Tibial artery (tissue), 4 donors: ENCODE results near the gene C3orf22.

Experiments used
- DNase-seq, 2 donors: peaks; one replicate each; pipeline ENCODE4 v3.0.0-alpha.2; 2019
- H3K27ac ChIP-seq, 2 donors: fragments of 200-600 bp; sonication (generic) in 1 of 2; 1 replicate in 1 of 2; 2 replicates in 1 of 2; pipeline ENCODE4 v1.5.1; 2018 to 2019; ENCODE audit warnings: mild to moderate bottlenecking in 1 of 2
- H3K27me3 ChIP-seq, 2 donors: fragments of 200-600 bp; sonication (generic) in 1 of 2; one replicate each; pipeline versions ENCODE4 v1.5.1 to v1.6.0; 2016 to 2019
- H3K36me3 ChIP-seq, 3 donors: fragments of 200-600 bp; sonication (generic) in 2 of 3; one replicate each; pipeline ENCODE4 v1.5.1; 2016 to 2019; ENCODE audit warnings: mild to moderate bottlenecking in 2 of 3
- H3K4me1 ChIP-seq, 4 donors: fragments of 200-600 bp; sonication (generic) in 2 of 4; 1 replicate in 3 of 4; 2 replicates in 1 of 4; pipeline ENCODE4 v1.5.1; 2016 to 2019
- H3K4me3 ChIP-seq, 2 donors: fragments of 200-600 bp; sonication (generic) in 1 of 2; 1 replicate in 1 of 2; 2 replicates in 1 of 2; pipeline ENCODE4 v1.5.1; 2018 to 2019; ENCODE audit warnings: mild to moderate bottlenecking in 2 of 2
- H3K9me3 ChIP-seq, 3 donors: fragments of 200-600 bp; sonication (generic) in 1 of 3; one replicate each; pipeline ENCODE4 v1.5.1; 2016 to 2019
- CTCF ChIP-seq, 2 experiments: fragments of 200-600 bp in 1 of 2; fragments of 450-650 bp in 1 of 2; IDR thresholded peaks; one replicate each; pipeline ENCODE4 v1.5.1; 2017 to 2019; ENCODE audit warnings: antibody characterized with exemption in 2 of 2, mild to moderate bottlenecking in 1 of 2, moderate library complexity in 1 of 2
- intact Hi-C: fragments of 100-400 bp; cut with DNase I; formaldehyde crosslinking; loops from one replicate; pipeline ENCODE4 v1.15.0; 2023; ENCODE audit warnings: low total_unique reads

C3orf22 gene

DNA sequence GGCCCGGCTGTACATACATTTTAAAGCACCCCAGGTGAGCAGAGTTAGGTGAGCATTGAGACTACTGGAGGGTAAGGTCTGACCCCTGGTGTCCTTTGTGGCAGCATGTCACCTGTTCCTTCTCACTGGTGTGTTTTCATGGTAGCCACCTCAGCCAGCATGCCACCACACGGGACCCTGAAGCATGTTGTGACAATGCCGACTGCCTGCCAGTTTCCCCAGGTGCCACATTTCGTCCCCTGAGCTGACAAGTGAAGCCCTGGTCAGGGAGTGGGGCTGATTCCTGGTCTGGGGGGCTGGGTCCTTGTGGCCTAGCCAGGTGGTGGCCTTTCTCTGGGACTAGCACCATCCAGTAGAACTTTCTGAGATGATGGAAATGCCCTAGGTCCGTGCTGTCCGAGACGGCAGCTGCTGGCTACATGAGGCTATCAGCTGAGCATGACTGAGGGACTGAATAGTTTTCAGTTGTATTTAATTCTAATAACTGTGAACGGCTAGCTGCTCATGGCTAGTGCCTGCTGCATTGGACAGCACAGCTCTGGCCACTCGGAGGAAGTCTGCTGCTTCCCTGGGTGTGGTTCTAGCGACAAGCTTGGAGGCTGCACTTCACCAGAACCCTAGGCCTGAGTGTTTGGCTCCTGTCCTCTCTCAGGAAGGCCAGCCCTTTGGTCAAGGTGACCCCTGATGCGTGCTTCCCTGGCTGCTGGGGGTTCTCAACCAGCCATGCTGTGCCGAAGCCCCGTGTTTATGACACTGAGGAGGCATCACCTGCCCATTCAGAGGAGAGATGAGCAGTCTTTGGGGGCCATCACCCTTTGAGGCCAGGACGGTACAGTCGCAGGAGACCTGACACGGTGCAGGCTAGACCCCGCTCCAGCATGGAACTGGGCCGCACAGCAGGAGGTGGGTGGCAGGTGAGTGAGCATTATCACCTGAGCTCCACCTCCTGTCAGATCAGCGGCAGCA, 3.9 kb downstream of the C3orf22 start:
- H3K4me1 ChIP-seq: no peaks in the 10 kb centered on the region
- DNase-seq: peak in 1 of 2 donors; percentile 38

GRCh38 chr3:126553284-126554084, 5.2 kb downstream of the C3orf22 start:
- H3K4me3 ChIP-seq: no peak overlapping the region
- peaks cover 0 to 33% of the 10 kb centered on the region in 2 donors for H3K27me3 ChIP-seq
- TF ChIP-seq CTCF (IDR thresholded peaks at IDR 0.05): no peak
- intact Hi-C loops: no loop called here
- no peaks in the 10 kb centered on the region for H3K9me3 ChIP-seq
- H3K36me3 ChIP-seq: no peaks in the 10 kb centered on the region
- H3K4me1 ChIP-seq: no peaks in the 10 kb centered on the region
- peak in 1 of 2 donors; percentile 55 for DNase-seq
- H3K27ac ChIP-seq: no peak overlapping the region

More for the DNA sequence above, 3.9 kb downstream of the C3orf22 start:
- Histone ChIP-seq H3K36me3 (no peaks in the 10 kb centered on the region), H3K9me3 (no peaks in the 10 kb centered on the region), H3K27ac (no peak overlapping the region), H3K27me3 (peaks cover 0 to 30% of the 10 kb centered on the region in 2 donors), H3K4me3 (no peak overlapping the region)
- intact Hi-C loops: no loop called here
- TF ChIP-seq CTCF (IDR thresholded peaks at IDR 0.05): no peak

DNA sequence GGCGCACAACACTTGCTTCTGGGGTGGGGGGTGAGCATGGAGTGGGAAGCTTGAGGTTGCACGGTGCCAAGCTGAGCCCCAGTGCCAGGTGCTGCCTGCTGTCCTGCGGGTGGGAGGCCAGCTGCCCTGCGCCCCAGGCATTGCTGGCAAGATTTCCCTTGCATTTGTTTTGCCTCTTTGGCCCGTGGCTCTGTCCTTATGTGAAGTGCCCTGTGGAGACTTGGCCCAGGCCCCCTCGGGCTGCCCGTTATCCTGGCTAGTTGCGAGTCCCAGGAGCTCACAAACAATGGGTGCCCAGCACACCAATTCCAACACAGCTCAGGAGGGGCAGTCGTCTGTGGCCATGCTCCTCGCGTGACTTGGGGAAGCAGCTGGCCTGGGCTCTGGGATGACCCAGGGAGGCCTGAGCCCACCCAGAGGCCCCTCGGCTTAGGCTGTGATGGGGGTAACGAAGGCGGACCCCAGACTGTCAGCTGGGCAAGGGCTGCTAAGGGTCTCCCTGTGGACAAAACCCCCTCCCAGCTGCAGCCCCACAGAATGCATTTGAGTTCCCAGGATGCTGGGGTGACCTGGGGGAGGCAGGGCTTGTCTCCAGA, 5.9 kb downstream of the C3orf22 start:
- peak in 1 of 2 donors; percentile 61 for DNase-seq
- Histone ChIP-seq H3K4me3 (no peak overlapping the region), H3K4me1 (no peaks in the 10 kb centered on the region), H3K9me3 (no peaks in the 10 kb centered on the region), H3K27me3 (peaks cover 0 to 37% of the 10 kb centered on the region in 2 donors), H3K27ac (no peak overlapping the region), H3K36me3 (no peaks in the 10 kb centered on the region)
- TF ChIP-seq CTCF (IDR thresholded peaks at IDR 0.05): no peak
- intact Hi-C loops: no loop called here

GRCh38 chr3:126551839-126552687, 6.7 kb downstream of the C3orf22 start:
- TF ChIP-seq CTCF (IDR thresholded peaks at IDR 0.05): no peak
- Histone ChIP-seq H3K4me1 (no peaks in the 10 kb centered on the region), H3K27ac (no peak overlapping the region), H3K9me3 (no peaks in the 10 kb centered on the region), H3K27me3 (peaks cover 0 to 37% of the 10 kb centered on the region in 2 donors), H3K4me3 (no peak overlapping the region), H3K36me3 (no peaks in the 10 kb centered on the region)
- intact Hi-C loops: no loop called here
- peak in 1 of 2 donors; percentile 23 for DNase-seq
